Measurements from ENCODE around the gene UHMK1.

UHMK1 gene

GRCh38 chr1:162530988-162531319 lies 33.3 kb downstream of the UHMK1 start:
- DNase-seq: no peak

- no peak for DNase-seq
Measured at GRCh38 chr1:162535501-162535900, 37.9 kb downstream of the UHMK1 start.

GRCh38 chr1:162536511-162536910 lies 38.9 kb downstream of the UHMK1 start:
- DNase-seq: no peak

GRCh38 chr1:162537216-162537615 lies 39.6 kb downstream of the UHMK1 start:
- no peak for DNase-seq

- DNase-seq: no peak
Measured at GRCh38 chr1:162538815-162539431, 41.3 kb downstream of the UHMK1 start.

- no peak for DNase-seq
Measured at GRCh38 chr1:162541619-162542141, 44.1 kb downstream of the UHMK1 start.

- DNase-seq: no peak
Measured at GRCh38 chr1:162543228-162543627, 45.6 kb downstream of the UHMK1 start.

GRCh38 chr1:162548170-162548569 lies 50.6 kb downstream of the UHMK1 start:
- no peak for DNase-seq

- no peak for DNase-seq
Measured at GRCh38 chr1:162549001-162549400, 51.4 kb downstream of the UHMK1 start.

- DNase-seq: no peak
Measured at GRCh38 chr1:162550925-162551324, 53.3 kb downstream of the UHMK1 start.

- no peak for DNase-seq
Measured at GRCh38 chr1:162551969-162552683, 54.5 kb downstream of the UHMK1 start.

GRCh38 chr1:162552684-162553252 lies 55.1 kb downstream of the UHMK1 start:
- DNase-seq: no peak

GRCh38 chr1:162554258-162554657 lies 56.6 kb downstream of the UHMK1 start:
- DNase-seq: no peak

GRCh38 chr1:162557536-162557935 lies 59.9 kb downstream of the UHMK1 start:
- no peak for DNase-seq

- no peak for DNase-seq
Measured at GRCh38 chr1:162560303-162561036, 62.9 kb downstream of the UHMK1 start.

- DNase-seq: peak; percentile 98
Measured at GRCh38 chr1:162561037-162561615, 63.5 kb downstream of the UHMK1 start.

GRCh38 chr1:162561616-162562469 lies 64.2 kb downstream of the UHMK1 start, which contains the start of gene UAP1:
TSS of gene UAP1 (plus strand) at chr1:162561722. CDS start at chr1:162566069, 4,347 bp downstream.
- peak in 1 of 2 experiments; percentile 59 for DNase-seq

GRCh38 chr1:162562470-162562828 lies 64.8 kb downstream of the UHMK1 start:
- no peak for DNase-seq

GRCh38 chr1:162564762-162565218 lies 67.2 kb downstream of the UHMK1 start:
- DNase-seq: no peak

GRCh38 chr1:162565460-162565859 lies 67.8 kb downstream of the UHMK1 start:
- no peak for DNase-seq

- no peak for DNase-seq
Measured at GRCh38 chr1:162566870-162567269, 69.3 kb downstream of the UHMK1 start.

- DNase-seq: no peak
Measured at GRCh38 chr1:162568802-162569201, 71.2 kb downstream of the UHMK1 start.

Data from SHP77 (cell line).